IPS-NIHi7 (cell line): Measurements from ENCODE around the gene TSPAN7.

Source experiments
- DNase-seq: peaks from one replicate; pipeline ENCODE4 v3.0.0; 2012; ENCODE audit warnings: mixed read lengths; ENCODE audit errors: extremely low spot score

The TSPAN7 gene

DNA sequence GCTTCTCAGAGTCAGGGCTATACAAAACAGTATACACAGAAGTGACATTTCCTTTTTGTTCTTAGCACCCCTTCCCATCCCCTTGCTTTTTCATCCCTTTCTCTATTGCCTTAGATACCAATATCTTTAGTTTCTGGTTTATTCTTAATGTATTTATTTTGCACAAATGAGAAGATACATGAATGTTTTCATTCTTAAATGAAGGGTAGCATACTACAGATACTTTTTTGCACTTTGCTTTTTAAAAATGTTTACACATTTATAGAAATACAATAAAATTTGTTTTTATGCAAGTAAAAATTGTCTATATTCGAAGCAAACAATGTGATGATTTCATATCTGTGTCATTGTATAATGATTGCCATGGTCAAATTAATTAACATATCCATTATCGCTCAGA lies 33.1 kb downstream of the TSPAN7 start:
- no peak for DNase-seq

DNA sequence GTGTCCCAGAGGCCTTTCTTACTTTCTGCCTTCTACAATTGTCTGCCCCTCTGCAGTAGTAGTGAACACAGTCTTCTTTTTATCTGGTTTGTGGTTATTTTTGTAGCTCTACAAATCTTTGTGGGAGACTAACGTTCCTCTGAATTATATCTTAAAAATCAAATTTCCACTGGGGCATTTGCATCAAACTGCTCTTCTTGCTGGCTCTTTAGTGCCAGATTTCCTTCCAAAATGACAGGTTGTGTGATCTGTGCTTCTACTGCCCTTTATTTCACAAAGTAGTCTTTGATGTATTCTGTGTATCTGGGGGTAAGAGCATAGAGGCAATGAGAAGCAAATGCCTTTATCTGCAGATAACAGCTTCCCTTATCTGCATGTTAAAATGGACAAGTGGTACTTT lies 34.5 kb downstream of the TSPAN7 start:
- no peak for DNase-seq

DNA sequence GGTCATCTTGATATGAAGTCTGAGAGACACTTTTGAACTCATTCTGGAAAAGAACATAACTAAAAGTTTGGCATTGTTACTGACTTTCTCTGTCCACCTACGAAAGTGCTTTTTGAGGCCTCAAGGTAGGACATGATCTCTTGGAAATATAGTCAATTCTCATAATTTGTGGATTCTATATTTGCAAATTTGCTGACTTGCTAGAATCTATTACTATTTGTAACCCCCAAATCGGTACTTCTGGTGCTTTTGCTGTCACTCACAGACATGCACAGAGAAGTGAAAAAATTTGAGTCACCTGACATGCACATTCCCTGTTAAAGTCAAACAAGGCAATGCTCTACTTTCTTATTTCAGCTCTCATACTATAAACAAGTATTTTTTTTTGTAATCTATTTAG lies 35.6 kb downstream of the TSPAN7 start:
- DNase-seq: no peak

DNA sequence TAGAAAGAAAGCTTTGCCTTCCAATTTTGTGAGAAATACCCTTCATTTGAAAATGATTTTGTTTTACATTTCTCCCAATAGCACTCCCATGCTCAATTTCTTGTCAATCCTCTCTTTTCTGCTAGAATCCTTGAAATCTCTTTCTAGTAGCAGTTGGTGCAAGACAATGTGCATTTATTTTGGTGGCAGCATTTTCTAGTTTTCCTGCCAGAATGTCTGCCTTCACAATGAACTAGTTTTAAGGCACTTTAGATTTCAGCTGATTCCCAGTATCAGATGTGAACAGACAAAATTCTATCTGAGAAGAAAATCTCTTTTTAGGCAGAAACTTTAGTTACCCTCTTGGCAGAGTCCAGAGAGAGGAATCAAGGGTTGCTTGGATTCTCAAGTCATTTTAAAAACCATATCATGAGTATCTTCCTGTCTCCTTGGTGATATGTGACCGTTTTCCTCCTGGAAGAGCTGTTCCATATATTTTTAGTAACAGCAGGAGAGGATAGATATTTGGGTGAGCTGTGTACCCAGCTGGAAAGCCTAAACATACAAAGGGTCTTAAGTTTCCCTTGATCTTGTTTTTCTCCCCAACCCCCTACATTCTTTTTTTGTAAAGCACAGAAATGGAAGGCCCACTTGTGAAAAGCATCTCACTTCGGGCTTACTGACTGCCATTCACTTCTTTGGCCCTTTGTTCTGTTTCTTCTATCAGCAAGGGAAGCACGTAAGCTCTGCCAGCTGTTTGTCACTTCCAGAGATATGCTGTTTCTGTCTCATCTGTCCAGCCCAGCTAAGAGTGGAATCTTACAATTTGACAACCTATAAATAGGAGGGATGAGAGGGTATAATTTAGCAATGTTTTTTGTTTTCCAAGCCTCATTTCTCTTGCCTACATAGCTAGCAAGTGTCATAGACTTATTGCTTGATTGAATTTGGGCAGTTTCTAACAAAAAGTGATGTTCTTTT lies 38.7 kb downstream of the TSPAN7 start:
- no peak for DNase-seq

DNA sequence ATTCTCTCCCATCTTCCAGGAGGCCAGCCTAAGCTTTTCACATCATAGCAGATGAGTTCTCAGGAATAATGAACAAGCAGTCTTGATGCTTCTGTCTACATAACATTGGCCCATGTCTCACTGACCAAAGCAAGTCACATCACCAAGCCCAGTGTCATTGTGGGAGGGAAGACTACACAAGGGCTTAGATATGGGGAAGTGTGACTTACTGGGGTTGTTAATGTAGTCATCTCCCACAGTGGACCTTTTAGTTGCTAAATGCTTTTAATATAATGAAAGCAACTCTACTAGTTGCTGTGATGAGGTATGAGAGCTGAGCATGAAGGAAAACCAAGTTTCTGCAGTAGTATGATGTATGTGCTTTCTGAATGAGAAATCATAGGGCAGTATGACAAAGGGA lies 40.5 kb downstream of the TSPAN7 start:
- DNase-seq: no peak

DNA sequence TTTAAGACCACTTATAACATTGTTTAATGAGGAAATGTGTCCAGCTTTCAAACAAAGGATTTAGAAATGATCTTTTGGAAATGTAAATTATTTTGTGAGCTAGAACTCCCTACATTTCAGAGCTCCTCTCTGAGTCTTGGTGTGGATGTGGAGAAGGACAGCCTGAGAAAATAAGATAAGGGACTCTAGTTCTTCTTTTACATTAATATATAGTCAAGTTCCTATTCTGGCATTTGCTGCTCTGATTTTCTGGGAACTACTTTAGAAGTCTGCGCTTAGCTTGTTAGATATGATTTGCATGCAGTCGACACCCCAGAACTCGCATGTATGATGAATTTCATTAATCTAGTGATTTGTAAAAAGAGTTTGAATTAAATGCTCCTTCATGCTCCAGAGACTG lies 45.5 kb downstream of the TSPAN7 start:
- no peak for DNase-seq

DNA sequence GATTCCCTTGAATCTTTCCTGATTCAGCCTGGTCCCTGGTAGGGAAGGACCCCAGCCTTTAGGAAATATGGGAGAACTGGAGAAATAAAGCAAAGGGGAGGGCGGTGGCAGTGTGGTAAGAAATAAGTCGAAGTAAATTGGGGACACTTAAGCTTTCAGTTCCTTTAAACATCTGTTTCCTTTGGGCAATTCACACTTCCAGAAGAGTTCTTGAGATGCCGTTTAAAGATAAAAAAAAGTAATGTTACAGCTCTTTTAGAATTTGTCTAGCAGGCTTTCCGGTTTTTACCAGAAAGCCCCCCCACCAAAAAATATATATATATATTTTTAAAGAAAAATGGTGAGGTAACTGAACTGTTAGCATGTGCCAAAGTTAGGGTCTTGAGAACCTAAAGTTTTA lies 46.6 kb downstream of the TSPAN7 start:
- no peak for DNase-seq

DNA sequence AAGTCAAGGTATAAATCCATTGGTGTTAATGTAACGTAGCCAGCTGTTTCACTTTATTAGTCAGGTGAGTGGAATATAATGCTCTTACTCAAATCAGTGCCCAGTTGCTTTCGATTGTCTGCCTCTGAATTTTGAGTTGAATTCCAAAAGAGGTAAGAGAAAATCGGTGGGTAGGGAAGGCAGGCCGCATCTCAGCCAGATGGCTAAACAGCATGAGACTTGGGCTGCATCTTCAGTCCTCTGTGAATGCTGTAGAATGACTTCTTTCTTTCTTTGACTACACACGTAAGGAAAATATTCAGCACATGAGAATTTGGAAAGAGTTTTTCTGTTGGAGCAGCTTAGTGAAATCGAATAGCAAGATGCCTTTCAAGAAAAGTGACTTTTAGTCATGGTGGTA lies 49.5 kb downstream of the TSPAN7 start:
- no peak for DNase-seq

DNA sequence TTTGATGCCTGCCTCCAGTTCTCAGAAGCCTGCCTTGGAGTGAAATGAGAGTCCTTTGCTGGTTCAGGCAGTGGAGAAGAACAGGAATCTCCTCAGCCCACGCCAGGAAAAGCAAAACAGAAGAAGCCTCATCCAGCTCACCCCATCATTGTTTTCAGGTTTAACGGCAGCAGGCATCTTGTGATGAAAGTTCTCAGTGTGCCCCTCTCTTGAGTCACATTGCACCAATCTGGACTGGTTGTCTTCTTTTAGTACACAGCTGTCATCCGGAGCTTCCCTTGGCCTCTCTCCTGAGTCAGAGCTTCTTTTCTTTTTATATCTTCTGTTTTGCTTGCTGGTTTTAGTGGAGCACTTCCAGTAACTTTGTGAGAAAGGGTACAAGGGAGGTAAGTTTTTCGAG lies 50.9 kb downstream of the TSPAN7 start:
- DNase-seq: no peak

DNA sequence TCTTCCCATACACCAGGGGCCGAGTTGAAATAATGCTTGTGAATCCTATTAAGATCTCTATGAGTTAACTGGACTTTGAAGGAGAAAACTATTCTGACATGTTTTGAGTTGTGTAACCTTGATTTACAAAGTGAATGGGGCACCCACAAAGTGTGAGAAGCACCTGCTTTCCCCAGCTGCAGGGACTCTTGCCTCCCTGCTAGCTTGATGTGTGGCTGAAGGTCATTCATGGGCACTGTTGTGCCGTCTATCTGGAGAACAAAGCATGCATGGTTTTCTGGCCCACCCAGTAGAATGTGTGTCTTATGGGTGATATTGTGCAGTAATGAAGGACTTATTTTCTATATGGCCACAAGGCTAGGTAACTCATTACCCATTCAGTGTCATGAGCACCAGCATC lies 53.1 kb downstream of the TSPAN7 start:
- no peak for DNase-seq

DNA sequence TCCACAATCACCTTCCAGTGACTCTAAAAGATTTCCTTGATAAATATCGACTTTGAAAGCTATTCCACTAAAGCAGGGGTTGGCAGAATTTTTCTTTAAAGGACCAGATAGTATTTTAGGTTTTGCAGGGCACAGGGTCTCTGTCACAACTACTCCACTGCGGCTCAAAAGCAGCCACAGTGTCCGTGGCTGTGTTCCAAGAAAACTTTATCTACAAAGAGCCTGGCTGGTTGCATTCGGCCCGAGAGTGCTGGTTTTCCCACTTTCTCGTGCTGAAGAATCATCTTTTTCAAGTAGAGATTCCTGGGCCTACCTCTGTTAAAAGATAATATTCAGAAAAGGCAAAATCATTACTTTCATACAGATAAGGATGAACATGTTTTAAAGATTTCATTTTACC lies 55.6 kb downstream of the TSPAN7 start:
- no peak for DNase-seq

DNA sequence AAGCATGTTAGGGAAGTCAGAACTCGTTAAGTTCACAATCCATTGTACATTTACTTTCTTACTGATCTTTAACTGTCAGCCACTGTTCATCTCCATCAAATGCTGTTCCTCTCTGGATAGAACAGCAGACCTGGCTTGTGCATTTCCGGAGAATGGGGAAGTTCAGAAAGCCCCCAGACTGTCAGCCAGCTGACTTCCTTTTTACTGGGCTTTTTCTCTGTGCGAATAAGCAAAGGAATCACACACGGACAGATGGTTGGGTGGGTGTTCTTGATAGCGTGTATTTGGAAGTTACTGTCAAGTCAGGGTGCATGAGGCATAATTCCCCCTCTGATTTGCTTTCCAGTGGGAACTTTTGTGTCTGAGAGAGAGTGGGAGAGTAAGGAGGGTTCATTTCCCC lies 56.8 kb downstream of the TSPAN7 start:
- DNase-seq: no peak

DNA sequence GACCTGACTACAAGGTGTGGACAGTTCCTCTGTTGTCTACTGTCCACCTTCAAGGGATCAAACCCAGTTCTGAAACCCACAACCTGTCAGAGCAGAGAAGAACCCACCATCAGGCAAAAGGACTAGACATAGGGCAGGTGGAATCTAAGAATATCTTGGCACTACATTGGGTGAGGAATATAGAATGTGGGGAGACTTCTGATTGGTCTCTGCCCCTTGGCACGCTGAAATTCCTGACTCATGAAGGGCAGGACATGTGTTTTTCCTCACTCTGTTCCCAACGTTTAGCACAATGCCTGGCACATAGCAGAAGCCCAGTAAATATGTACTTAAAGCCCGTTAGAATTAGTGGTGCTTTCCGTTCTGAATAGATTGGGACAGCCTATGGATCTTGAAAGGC lies 59.3 kb downstream of the TSPAN7 start:
- no peak for DNase-seq

DNA sequence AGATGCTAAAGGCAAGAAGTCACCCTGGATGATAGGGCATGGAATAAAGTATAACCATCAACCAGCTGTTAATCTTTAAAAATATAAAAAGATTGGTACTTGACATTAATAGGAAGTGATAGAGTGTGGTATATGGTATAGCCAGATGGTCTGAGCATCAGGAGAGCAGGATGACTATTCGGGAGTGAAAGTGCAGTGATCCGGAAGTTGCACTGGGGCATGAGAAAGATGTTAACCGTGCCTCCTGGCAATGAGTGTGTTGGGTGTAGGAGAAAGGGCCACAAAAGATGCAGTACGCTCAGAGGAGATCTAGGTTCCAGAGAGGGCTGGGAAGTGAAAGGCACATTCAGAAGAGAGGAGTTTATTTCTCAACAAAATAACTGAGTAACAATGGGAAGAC lies 65.0 kb downstream of the TSPAN7 start:
- DNase-seq: no peak

DNA sequence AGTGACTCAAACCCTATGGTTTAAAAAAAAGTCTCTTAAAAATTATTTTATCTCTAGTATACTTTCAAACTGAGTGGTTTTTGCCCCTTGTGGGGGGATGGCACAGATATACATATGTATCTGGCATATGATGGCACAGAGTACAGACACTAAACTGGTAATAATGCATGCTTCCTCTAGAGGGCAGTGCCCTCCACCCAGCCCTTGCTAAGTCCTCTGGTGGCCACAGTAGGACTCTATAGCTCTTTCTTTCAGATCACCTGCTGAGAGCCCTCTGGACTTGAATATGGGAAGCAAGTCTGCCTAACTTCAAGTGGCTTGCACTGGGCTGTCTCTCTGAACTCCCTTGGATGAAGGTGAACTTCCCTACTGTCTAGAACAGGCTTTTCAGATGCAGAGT lies 66.3 kb downstream of the TSPAN7 start:
- DNase-seq: peak; percentile 65

DNA sequence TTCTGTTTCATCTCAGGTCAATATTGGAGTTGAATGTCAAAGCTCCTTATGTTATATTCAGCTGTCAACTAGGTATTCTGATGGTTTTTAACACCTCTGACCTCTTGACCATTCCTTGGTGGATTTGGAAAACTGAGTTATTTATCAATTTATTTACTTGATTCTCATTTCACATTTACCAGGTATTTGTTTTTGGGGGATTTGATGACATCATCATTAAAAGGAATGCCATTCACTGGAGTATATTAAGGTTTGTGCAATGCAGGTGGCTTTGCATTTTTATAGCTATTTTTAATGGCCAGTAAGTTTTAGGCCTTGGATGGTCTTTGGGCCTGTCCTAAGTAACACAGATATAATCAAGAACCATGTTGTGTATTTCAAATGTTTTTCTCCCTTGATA lies 67.2 kb downstream of the TSPAN7 start:
- DNase-seq: no peak

DNA sequence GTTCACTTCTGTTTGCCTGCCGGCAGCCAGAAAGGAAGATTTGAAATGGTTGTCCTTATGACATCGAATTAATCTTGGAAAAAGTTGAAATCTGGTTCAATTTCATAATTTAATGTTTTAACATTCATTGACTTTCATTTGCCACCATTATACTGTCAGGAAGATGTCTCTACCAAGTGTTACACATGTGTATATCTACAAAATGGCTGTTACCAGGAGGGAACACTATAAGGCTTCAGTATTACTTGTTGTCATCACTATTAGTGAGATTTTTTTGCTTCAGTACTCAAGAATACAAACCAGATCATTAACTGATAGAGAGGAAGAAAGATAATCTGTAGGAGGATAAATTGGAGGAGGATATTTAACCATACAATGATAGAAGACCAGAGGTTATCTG lies 71.2 kb downstream of the TSPAN7 start:
- no peak for DNase-seq

DNA sequence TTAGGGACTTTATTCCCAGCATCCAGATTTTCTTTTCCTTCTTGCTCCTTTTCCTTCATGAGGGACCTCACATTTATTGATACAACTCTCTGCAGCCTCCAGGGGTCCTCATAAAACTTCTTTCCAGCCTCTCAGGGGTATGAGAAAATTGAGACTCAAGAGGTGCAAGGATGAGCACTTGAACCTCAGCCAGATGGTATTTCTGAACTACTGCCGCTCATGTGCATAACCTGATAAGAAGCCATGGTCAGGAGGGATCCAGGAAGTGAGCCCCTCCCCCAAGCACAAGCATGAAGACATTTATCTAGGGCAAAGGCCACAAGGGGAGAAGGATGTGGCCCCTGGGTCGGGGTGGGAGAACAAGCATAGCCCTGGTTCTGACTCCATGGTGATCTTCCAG lies 73.3 kb downstream of the TSPAN7 start:
- DNase-seq: no peak

DNA sequence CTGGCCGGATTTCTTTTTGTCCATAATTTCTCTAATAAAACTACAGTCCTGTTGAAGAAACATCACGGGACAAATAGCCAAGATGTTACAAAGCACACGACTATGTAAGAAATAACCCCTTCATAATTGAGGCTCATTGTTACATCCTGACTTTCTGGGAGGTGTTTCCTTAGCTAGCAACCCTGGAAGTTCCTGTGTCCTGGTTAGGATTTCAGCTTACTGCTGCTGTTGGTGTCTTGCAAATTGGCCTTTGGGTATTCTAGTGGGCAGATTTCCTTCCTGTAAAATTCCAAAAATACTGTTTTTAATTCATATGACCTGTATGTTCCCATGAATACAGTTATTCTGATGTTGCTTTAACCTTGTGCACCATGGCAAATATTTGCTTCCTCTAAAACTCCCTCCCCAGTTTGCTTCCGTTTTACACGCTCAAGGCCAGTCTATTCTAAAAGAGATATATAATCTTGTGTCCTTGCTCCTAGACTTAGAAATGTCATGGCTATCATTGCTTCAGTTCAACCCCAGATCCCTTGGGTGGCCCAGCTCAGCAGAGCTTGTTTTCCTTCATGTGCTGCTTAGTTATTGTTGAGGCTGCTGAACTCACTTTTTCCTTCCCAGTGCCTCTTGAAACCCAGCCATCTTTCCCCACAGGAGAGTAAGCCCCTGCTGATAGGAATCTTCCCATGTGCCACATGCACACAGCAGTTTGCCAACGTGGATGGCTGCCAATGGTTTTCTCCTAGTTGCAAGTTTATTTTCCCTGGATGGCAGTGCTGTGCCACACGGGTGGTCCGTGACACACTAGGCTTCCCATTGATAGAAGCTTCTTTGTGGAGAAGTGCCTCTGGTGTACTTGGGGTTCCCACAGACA lies 75.8 kb downstream of the TSPAN7 start:
- no peak for DNase-seq

DNA sequence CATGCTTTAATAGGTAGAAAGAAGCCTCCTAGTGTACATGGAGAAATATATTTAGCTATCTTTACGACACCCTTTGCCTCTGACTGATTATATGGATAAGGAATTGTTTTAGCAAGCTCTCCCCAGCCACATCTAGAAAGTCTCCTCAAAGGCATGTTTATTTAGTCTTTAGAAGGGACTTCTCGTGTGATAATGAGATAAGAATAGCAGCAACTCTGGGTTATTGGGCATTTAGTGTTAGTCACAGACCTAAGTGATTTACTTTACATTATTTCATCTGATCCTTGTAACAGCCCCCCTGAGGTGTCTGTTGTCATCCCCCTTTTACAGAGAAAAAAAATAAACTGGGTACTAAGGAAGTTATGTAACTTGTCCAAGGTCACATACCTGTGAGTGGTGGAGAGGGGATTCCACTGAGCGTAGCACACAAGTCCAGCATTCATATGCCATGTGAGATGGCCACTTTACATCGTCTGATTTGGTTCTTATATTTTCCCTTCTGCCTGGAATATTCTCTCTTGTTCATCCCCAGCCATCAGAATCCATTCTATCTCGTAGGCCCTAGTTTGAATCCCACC lies 77.7 kb downstream of the TSPAN7 start:
- DNase-seq: no peak

DNA sequence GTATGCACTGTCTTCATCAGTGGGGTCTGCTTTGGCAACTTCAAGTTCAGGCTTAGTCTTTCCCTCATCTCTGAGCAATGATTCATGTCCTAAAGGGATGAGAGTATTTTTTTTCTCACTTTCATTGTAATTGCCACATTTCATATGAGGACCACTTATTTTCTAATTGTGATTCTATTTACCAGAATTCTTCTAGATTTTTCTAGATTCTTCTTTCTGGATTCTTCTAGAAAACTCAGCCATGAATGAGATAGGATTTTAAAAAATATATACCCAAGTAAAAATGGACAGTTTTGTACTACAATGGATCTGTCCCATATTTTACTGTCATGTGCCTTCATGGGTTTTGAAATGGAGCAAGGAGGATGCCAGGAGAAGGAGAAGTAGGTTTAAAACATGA lies 78.4 kb downstream of the TSPAN7 start:
- no peak for DNase-seq

DNA sequence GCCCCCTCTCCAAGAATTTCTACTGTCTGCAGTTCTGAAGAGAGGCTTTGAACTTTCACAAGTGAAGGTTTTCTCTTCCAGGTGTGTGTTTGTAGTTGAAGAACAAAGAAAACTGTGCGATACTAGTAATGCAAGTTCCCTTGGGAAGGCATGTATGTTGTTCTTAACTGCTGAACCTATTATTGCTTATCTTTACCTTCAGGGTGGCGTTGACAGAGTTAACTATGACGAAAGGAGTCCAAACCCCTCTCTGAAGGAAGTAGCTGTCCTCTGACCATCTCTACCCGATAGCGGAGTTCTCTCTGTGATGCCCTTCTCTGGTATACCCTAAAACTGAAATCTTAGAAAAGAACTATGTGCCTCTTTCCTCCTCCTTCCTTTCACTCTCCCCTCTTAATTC lies 79.9 kb downstream of the TSPAN7 start:
- DNase-seq: no peak

DNA sequence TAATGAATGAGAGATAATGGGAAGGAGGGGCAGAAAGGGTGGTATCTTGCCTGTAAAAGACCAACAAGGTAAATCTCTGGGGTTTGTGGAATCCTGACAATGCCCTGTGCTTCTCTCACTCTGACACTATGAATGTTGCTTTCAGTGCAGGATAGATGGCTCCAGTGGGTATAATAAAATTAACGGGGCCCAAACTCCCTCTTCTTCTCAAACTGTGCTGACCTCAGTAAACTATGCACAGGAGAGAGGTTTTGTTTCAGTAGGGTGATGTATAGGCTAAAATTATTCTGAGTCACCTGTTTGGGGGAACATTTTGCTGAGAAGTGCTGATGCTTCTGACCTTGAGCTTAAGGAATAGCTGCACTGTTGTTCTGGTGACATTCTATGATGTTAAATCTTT lies 82.6 kb downstream of the TSPAN7 start:
- no peak for DNase-seq
